ENCODE data around the gene NFATC2. TPM values are rescaled to one million over a fixed set of nuclear protein-coding genes. Genes with fewer than 3 reads are reported as not detected.

The NFATC2 gene
- total RNA-seq, 1 donor from 2014 or later, result 0.76 TPM

GRCh38 chr20:51411870-51412269 lies 130.6 kb downstream of the NFATC2 start:
- ATAC-seq, result no peak

GRCh38 chr20:51410586-51411325 lies 131.8 kb downstream of the NFATC2 start:
- ATAC-seq, result no peak

GRCh38 chr20:51409192-51409880 lies 133.2 kb downstream of the NFATC2 start:
- no peak for ATAC-seq

GRCh38 chr20:51404297-51405060 lies 138.0 kb downstream of the NFATC2 start:
- ATAC-seq, result peak; percentile 71

GRCh38 chr20:51403466-51404220 lies 138.9 kb downstream of the NFATC2 start:
- no peak for ATAC-seq

- no peak for ATAC-seq
These were observed 140.3 kb downstream of the NFATC2 start for GRCh38 chr20:51402201-51402600.

- ATAC-seq, result no peak
These were observed 141.0 kb downstream of the NFATC2 start for GRCh38 chr20:51401496-51401895.

- ATAC-seq, result peak; percentile 40
These were observed 142.2 kb downstream of the NFATC2 start for GRCh38 chr20:51400051-51400926.

- ATAC-seq, result no peak
These were observed 143.3 kb downstream of the NFATC2 start for GRCh38 chr20:51399006-51399890.

- ATAC-seq, result no peak
These were observed 144.0 kb downstream of the NFATC2 start for GRCh38 chr20:51398552-51398951.

GRCh38 chr20:51398083-51398482 lies 144.4 kb downstream of the NFATC2 start:
- no peak for ATAC-seq

GRCh38 chr20:51397137-51397536 lies 145.4 kb downstream of the NFATC2 start:
- ATAC-seq, result no peak

GRCh38 chr20:51396365-51396909 lies 146.1 kb downstream of the NFATC2 start:
- no peak for ATAC-seq

- ATAC-seq, result no peak
These were observed 147.8 kb downstream of the NFATC2 start for GRCh38 chr20:51394706-51395105.

GRCh38 chr20:51393571-51393970 lies 148.9 kb downstream of the NFATC2 start:
- ATAC-seq, result no peak

- ATAC-seq, result no peak
These were observed 149.8 kb downstream of the NFATC2 start for GRCh38 chr20:51392614-51393186.

- ATAC-seq, result no peak
These were observed 150.6 kb downstream of the NFATC2 start for GRCh38 chr20:51391926-51392325.

GRCh38 chr20:51389543-51390264 lies 152.8 kb downstream of the NFATC2 start:
- ATAC-seq, result no peak

All from esophagus mucosa (tissue), 1 donor.